ENCODE data around the gene EFCAB11.

The EFCAB11 gene

GRCh38 chr14:89988787-89989186 lies 34.3 kb upstream of the EFCAB11 start (continued):
- TF ChIP-seq TSHZ2 (CRISPR knock-in tag; IDR thresholded peaks at IDR 0.05) (no peak), ZC3H10 (CRISPR knock-in tag; IDR thresholded peaks at IDR 0.05) (no peak), ZNF565 (CRISPR knock-in tag; conservative IDR thresholded peaks at IDR 0.05; ENCODE audit: low read depth) (no peak), CREB5 (CRISPR knock-in tag; IDR thresholded peaks at IDR 0.05; ENCODE audit: low read depth) (no peak), SNAI2 (CRISPR knock-in tag; IDR thresholded peaks at IDR 0.05) (no peak), OSR1 (CRISPR knock-in tag; IDR thresholded peaks at IDR 0.05) (no peak), ZFP3 (CRISPR knock-in tag; IDR thresholded peaks at IDR 0.05) (no peak)

- TF ChIP-seq ZFP30 (CRISPR knock-in tag; IDR thresholded peaks at IDR 0.05) (no peak), ARNTL (CRISPR knock-in tag; IDR thresholded peaks at IDR 0.05; ENCODE audit: borderline replicate concordance, low read depth) (no peak), OSR1 (CRISPR knock-in tag; IDR thresholded peaks at IDR 0.05) (no peak), TSHZ2 (CRISPR knock-in tag; IDR thresholded peaks at IDR 0.05) (no peak), CREB5 (CRISPR knock-in tag; IDR thresholded peaks at IDR 0.05; ENCODE audit: low read depth) (no peak)
- no peak for ATAC-seq
Observed at GRCh38 chr14:89987161-89987475, 32.6 kb upstream of the EFCAB11 start.

GRCh38 chr14:89986462-89987160 lies 32.1 kb upstream of the EFCAB11 start:
- TF ChIP-seq ZFP30 (CRISPR knock-in tag; IDR thresholded peaks at IDR 0.05) (no peak), TCF4 (CRISPR knock-in tag; IDR thresholded peaks at IDR 0.05; ENCODE audit: borderline replicate concordance) (no peak), PATZ1 (CRISPR knock-in tag; IDR thresholded peaks at IDR 0.05; ENCODE audit: borderline replicate concordance) (no peak), BACH2 (CRISPR knock-in tag; IDR thresholded peaks at IDR 0.05; ENCODE audit: borderline replicate concordance) (no peak), RARB (CRISPR knock-in tag; IDR thresholded peaks at IDR 0.05) (no peak), POU6F1 (CRISPR knock-in tag; IDR thresholded peaks at IDR 0.05; ENCODE audit: borderline replicate concordance, low read depth) (no peak), PPARA (CRISPR knock-in tag; IDR thresholded peaks at IDR 0.05; ENCODE audit: borderline replicate concordance) (no peak), OSR1 (CRISPR knock-in tag; IDR thresholded peaks at IDR 0.05) (no peak), ZNF70 (CRISPR knock-in tag; IDR thresholded peaks at IDR 0.05) (no peak), ISL1 (CRISPR knock-in tag; IDR thresholded peaks at IDR 0.05) (no peak), ZFP3 (CRISPR knock-in tag; IDR thresholded peaks at IDR 0.05) (no peak), SNAI2 (CRISPR knock-in tag; IDR thresholded peaks at IDR 0.05) (no peak), GLIS3 (CRISPR knock-in tag; IDR thresholded peaks at IDR 0.05) (no peak), ZC3H10 (CRISPR knock-in tag; IDR thresholded peaks at IDR 0.05) (no peak), CSRNP3 (CRISPR knock-in tag; IDR thresholded peaks at IDR 0.05) (no peak), TSHZ2 (CRISPR knock-in tag; IDR thresholded peaks at IDR 0.05) (no peak)
- no peak for ATAC-seq
